GM19240 (cell line): ENCODE results near the gene AP2S1.
"Not testable (repeated sequence)": the region's sequence is repeated elsewhere in the genome, so short reads cannot be mapped to it uniquely, and the experiment has no call there.

Experiments used
- DNase-seq: peaks from one replicate; pipeline ENCODE4 v3.0.0; 2011; ENCODE audit warnings: low spot score; ENCODE audit not compliant: insufficient read length

Gene AP2S1

GRCh38 chr19:46842791-46843190 is 7.9 kb downstream of the AP2S1 start:
- DNase-seq = no peak

GRCh38 chr19:46841458-46842083 is 9.1 kb downstream of the AP2S1 start:
- no peak for DNase-seq

GRCh38 chr19:46840498-46840942 is 10.1 kb downstream of the AP2S1 start:
- DNase-seq = peak; percentile 43

GRCh38 chr19:46839752-46840497 is 10.7 kb downstream of the AP2S1 start:
- no peak for DNase-seq

- no peak for DNase-seq
These were observed 12.5 kb downstream of the AP2S1 start for GRCh38 chr19:46838160-46838559.

GRCh38 chr19:46834984-46835383 is 15.7 kb downstream of the AP2S1 start:
- no peak for DNase-seq

GRCh38 chr19:46834121-46834520 is 16.5 kb downstream of the AP2S1 start:
- no peak for DNase-seq

GRCh38 chr19:46830864-46831263 is 19.8 kb downstream of the AP2S1 start:
- no peak for DNase-seq

GRCh38 chr19:46828484-46828883 is 22.2 kb downstream of the AP2S1 start:
- DNase-seq = no peak

GRCh38 chr19:46825731-46826055 is 25.0 kb downstream of the AP2S1 start:
- no peak for DNase-seq

GRCh38 chr19:46824890-46825730 is 25.5 kb downstream of the AP2S1 start:
- no peak for DNase-seq

GRCh38 chr19:46823049-46823448 is 27.6 kb downstream of the AP2S1 start:
- no peak for DNase-seq

- DNase-seq = not testable (repeated sequence)
These were observed 28.2 kb downstream of the AP2S1 start for GRCh38 chr19:46822410-46822787.

GRCh38 chr19:46821512-46822409 is 28.9 kb downstream of the AP2S1 start:
- peak; percentile 26 for DNase-seq

- no peak for DNase-seq
These were observed 31.8 kb downstream of the AP2S1 start for GRCh38 chr19:46818812-46819211.

- no peak for DNase-seq
These were observed 34.6 kb downstream of the AP2S1 start for GRCh38 chr19:46815833-46816627.

GRCh38 chr19:46813839-46814358 is 36.7 kb downstream of the AP2S1 start:
- no peak for DNase-seq

- no peak for DNase-seq
These were observed 37.4 kb downstream of the AP2S1 start for GRCh38 chr19:46812977-46813838.
